Measurements from ENCODE around the gene MNX1.
A peak's percentile ranks its signal among the peaks of the same experiment; 100 is the strongest.

Gene MNX1

GRCh38 chr7:157014635-157015555, 4.4 kb upstream of the MNX1 start:
- no peak for DNase-seq

GRCh38 chr7:157013602-157014549, 3.4 kb upstream of the MNX1 start:
- no peak for DNase-seq

- DNase-seq = no peak
Observed at GRCh38 chr7:157013101-157013500, 2.6 kb upstream of the MNX1 start.

GRCh38 chr7:157012113-157012547, 1.7 kb upstream of the MNX1 start:
- DNase-seq = no peak

GRCh38 chr7:157011333-157012112, 1.1 kb upstream of the MNX1 start:
- peak; percentile 37 for DNase-seq

GRCh38 chr7:157009778-157010587, 480 bp downstream of the MNX1 start:
- DNase-seq = peak; percentile 40

GRCh38 chr7:157009170-157009777, 1.2 kb downstream of the MNX1 start:
- peak; percentile 40 for DNase-seq

- no peak for DNase-seq
Observed at GRCh38 chr7:157008206-157009169, 2.0 kb downstream of the MNX1 start.

- no peak for DNase-seq
Observed at GRCh38 chr7:157007470-157008066, 2.9 kb downstream of the MNX1 start.

- no peak for DNase-seq
Observed at GRCh38 chr7:157006829-157007469, 3.5 kb downstream of the MNX1 start.

GRCh38 chr7:157006205-157006747, 4.2 kb downstream of the MNX1 start:
- DNase-seq = no peak

GRCh38 chr7:157005456-157006204, 4.8 kb downstream of the MNX1 start:
- DNase-seq = no peak

- DNase-seq = no peak
Observed at GRCh38 chr7:157004521-157005455, 5.7 kb downstream of the MNX1 start.

- no peak for DNase-seq
Observed at GRCh38 chr7:157003756-157004520, 6.5 kb downstream of the MNX1 start.

- DNase-seq = no peak
Observed at GRCh38 chr7:157003445-157003755, 7.1 kb downstream of the MNX1 start.

- DNase-seq = no peak
Observed at GRCh38 chr7:157002819-157003421, 7.5 kb downstream of the MNX1 start.

Data from NCI-H1105 treated with DMSO at 0.1 percent for 48 hours (cell line).